Measurements from ENCODE around the gene TSC2.

The TSC2 gene

GRCh38 chr16:2043667-2044451 is 3.9 kb upstream of the TSC2 start:
- DNase-seq (ENCODE audit: low spot score): no peak

DNA sequence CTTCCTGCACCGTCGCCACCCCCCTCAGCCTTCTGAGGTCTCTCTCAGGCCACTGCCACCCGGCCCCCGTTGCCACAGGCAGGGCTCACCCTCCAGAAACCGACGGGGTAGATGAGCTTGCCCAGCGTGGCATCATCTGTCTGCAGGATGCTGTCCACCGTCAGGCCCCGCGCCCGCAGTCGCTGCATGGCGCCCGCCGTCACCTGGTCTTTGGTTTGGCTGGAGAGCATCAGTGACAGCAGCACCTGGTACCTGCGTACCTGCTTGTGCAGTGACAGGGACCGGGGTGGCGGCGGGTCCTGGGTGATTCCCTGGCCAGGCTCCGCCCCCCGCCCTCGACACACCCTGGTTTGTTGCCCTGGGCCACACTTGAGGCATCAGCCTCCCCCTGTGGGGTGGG is 3.2 kb upstream of the TSC2 start:
- no peak for DNase-seq (ENCODE audit: low spot score)

- no peak for DNase-seq (ENCODE audit: low spot score)
These were observed 1.6 kb upstream of the TSC2 start for GRCh38 chr16:2045965-2046892.

GRCh38 chr16:2046893-2047329 is 874 bp upstream of the TSC2 start:
- no peak for DNase-seq (ENCODE audit: low spot score)

- no peak for DNase-seq (ENCODE audit: low spot score)
These were observed 345 bp downstream of the TSC2 start for GRCh38 chr16:2048116-2048543.

- no peak for DNase-seq (ENCODE audit: low spot score)
These were observed 5.4 kb downstream of the TSC2 start for GRCh38 chr16:2053211-2053610.

DNA sequence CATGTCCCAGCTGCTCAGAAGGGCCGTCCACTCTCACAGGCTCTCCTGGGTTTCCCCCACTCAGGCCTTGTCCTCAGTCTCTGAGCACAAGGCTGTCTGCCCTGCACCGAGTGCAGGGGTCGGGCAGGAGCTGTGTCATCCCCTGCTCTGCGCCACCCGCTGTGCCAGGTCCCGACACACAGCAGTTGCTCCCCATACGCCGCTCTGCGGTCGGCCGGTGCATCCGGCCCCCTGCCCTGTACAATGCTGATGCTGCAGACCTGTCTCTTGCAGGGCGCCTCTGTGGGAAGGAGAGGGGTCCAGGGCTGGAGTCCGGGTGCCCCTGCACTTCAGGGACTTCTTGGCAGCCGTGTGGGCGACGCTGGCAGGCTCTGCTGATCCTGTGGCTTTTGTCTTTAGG is 6.1 kb downstream of the TSC2 start:
- no peak for DNase-seq (ENCODE audit: low spot score)

DNA sequence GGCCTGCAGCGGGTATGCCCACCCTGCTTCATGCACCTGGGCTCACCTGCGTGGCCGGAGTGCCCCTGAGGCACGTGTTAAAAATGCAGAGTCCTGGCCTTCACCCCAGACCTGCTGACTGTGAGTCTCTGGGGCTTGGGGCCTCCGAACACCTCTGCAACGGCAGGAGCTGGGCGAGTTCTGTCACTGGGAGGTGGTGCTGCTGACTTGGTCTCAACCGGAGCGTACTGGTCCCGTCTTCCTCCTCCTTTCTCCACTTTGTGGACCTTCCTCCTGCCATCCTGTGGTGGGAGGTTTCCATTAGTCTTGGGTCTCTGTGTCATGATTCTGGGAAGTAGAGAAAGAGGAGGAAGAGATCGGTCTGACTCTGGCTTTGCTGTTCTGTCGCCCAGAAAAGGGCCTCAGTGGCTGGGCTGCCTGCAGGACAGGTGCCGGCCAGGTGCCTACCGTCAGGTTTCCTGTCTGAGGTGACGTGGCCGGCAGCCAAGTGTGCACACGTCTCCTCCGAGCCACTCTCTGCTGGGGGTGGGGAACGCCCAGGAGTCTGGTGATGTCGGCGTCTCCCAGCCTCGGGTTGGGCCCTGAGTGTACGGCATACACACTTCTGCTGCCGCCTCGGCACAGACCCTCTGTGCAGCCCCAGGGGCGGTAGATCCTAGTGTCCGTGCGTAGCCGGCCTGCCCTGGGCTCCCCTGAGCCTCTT is 6.9 kb downstream of the TSC2 start:
- no peak for DNase-seq (ENCODE audit: low spot score)

DNA sequence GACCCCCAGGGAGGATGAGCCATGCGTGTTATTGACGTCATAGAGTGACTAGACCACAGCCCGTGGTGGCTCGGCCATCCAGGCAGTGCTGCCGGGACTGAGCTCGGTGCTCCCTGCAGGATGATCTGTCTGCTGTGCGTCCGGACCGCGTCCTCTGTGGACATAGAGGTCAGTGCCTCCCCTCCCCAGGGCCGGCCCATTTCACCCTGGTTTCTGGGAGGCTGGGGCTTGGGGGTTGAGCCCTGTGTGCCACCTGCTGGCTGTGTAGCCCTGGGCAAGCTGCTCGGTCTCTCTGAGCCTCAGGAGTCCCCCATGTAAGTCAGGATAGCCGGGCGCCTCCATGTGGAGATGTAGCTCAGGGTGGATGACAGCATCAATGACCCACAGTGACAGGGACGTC is 8.3 kb downstream of the TSC2 start:
- no peak for DNase-seq (ENCODE audit: low spot score)

- DNase-seq (ENCODE audit: low spot score): no peak
These were observed 9.1 kb downstream of the TSC2 start for GRCh38 chr16:2056681-2057407.

DNA sequence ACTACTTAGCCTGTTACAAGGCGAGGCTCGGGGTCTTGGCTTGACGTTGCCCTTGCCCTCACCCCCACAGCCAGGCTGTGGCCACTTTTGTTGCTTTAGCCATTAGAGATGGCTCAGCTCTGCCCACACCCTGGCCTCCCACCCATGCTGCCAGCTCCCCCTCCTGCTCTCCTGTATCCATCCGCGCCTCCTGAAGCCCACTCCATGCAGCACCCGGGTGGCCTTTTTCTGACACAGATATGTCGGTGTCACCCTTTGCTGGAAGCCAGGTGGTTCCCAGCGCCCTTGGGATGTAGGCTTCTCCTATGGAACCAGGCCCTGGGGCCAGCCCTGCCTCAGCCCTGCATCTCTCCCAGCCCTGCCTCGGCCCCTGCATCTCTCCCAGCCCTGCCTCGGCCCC is 9.7 kb downstream of the TSC2 start:
- no peak for DNase-seq (ENCODE audit: low spot score)

DNA sequence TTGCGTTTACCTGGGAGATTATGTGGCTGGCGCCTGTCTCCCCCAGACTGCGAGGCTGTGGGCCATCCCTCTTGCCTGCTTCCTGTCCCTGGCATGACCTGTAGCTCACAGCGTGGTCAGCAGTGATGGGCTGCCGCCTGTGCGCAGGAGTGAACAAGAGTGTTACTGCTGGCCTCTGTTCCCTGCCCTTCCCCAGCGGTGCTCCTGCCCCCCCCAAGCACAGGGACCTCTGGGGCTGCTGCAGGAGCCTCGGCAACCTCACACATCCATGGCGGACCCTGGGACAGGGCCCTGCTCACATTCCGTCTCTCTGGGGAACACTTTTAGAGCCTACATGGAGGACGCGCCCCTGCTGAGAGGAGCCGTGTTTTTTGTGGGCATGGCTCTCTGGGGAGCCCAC is 10.6 kb downstream of the TSC2 start:
- DNase-seq (ENCODE audit: low spot score): no peak

DNA sequence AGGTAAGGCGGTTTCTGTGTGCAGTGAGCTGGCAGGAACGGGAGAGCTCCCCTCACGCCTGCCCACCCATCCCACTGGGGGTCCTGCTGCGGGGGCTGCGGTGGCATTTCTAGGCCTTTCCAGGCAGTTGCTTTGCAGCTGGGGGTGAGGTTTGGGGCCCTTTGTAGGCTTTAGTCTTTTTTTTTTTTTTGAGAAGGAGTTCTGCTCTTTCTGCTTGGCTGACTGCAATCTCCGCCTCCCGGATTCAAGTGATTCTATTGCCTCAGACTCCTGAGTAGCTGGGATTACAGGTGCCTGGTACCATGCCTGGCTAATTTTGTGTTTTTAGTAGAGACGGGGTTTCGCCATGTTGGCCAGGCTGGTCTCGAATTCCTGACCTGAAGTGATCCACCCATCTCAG is 11.1 kb downstream of the TSC2 start:
- no peak for DNase-seq (ENCODE audit: low spot score)

- no peak for DNase-seq (ENCODE audit: low spot score)
These were observed 12.6 kb downstream of the TSC2 start for GRCh38 chr16:2060346-2060745.

DNA sequence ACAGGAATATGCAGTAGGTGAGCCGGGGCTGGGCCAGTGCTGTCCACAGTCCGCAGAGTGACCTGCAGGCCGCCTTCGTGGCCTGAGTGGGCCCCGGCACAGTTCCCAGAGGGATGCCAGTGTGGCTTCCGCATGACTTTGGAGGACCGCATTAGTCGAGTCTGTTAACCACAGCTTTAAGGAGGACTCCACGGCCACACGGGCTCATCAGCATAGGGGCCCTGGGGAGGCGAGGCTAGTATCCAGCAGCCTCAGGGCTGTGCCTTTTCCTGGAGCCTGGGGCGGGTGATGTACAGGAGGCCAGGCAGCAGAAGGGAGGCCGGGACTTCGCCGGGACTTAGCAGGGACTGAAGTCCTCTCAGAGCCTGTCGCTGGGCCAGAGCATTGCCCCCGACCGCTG is 13.2 kb downstream of the TSC2 start:
- DNase-seq (ENCODE audit: low spot score): no peak

- DNase-seq (ENCODE audit: low spot score): no peak
These were observed 13.7 kb downstream of the TSC2 start for GRCh38 chr16:2061526-2061925.

DNA sequence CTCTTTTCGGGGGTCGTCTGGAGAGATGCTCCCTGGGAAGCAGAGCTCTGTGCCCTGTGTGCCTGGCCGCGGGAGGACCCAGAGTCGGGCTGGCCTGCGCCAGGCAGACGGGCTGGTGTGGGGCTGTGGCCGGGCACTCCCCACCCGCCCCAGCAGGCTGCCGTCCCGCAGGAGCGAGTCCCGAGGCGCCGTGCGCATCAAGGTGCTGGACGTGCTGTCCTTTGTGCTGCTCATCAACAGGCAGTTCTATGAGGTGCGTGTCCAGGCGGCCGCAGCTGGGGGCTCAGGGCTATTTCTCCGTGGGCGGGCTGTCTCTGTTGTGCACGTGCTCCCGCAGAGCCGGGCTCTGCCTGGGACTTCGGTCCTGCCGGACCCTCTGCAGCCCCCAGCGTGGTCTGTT is 15.0 kb downstream of the TSC2 start:
- no peak for DNase-seq (ENCODE audit: low spot score)

GRCh38 chr16:2063861-2064260 is 16.1 kb downstream of the TSC2 start:
- no peak for DNase-seq (ENCODE audit: low spot score)

DNA sequence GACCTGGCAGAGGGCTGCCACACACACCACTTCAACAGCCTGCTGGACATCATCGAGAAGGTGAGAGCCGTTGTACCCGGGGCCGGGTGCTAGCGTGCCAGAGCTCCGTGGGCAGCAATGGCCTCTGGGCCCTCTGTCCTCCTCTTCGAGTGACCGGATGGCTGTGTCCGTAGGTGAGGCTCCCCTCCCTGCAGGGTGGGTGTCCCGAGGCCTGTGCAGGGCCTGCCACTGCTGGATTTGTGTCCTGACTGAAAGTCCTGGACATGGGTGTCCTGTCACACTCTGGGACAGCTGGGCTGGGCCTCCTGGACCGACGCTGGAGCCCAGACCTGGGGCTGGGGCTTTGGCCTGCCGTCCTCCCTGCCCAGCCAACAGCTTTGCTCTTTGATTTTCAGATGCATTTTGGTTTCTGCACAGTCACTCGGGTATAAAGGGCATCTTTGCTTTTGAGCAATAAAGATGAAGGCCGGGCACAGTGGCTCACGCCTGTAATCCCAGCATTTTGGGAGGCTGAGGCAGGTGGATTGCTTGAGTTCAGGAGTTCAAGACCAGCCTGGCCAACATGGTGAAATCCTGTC is 16.7 kb downstream of the TSC2 start:
- no peak for DNase-seq (ENCODE audit: low spot score)

- DNase-seq (ENCODE audit: low spot score): no peak
These were observed 18.4 kb downstream of the TSC2 start for GRCh38 chr16:2066139-2066538.
